G401.6 (cell line): Measurements from ENCODE around the gene CDKN1B.

Source experiments
- FAIRE-seq: peaks from 2 replicates; lab custom pipeline; 2012; peaks lifted over from hg19 to GRCh38; lab: Jason Lieb, UNC

CDKN1B gene

GRCh38 chr12:12759234-12759915 is 42.2 kb downstream of the CDKN1B start:
- no peak for FAIRE-seq

- FAIRE-seq = no peak
Measured at GRCh38 chr12:12764824-12765223, 47.7 kb downstream of the CDKN1B start.

- FAIRE-seq = no peak
Measured at GRCh38 chr12:12770262-12770661, 53.1 kb downstream of the CDKN1B start.
